Middle frontal gyrus (tissue), 1 donor: Measurements from ENCODE around the gene OLFM1.

Experiments used
- DNase-seq: peaks from one replicate; pipeline ENCODE4 v3.0.0-alpha.2; 2015; ENCODE audit warnings: low spot score; ENCODE audit errors: extremely low spot score

Gene OLFM1

GRCh38 chr9:135076143-135076875 is 11.2 kb upstream of the OLFM1 start:
- no peak for DNase-seq

GRCh38 chr9:135076876-135077430 is 10.5 kb upstream of the OLFM1 start:
- no peak for DNase-seq

DNA sequence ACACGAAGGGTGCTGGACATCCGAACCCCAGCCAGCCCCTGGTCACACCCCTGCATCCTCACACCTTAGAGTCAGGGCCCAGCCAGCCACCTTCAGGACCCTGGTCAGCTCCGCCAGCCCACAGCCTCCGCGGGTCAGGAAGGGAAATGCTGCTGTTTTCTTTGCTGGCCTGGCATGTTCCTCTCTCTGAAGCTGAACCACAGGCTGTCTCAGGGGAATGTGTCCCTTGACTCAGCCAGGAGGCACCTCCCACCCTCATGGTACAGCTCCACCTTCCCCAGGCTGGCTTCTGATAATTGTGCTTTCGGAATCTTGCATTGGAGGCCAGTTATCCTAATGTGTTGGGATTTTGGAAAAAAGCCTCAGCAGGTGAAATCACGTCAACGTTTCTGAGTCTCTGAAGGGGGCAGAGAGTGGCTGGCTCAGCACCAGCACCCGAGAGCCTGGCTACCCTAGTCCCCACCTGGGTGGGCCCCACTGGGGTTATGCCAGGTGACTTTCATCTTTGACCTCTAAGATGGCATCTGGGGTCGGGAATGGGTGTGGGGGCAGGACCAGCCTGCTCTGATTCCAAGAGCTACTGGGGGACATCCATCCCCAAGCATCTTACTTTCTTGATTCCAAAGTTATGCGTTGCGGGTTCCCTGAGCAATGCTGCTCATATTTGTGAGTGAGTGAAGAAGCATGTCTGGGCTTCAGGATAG is 9.8 kb upstream of the OLFM1 start:
- no peak for DNase-seq

GRCh38 chr9:135078361-135078821 is 9.1 kb upstream of the OLFM1 start:
- DNase-seq = no peak

DNA sequence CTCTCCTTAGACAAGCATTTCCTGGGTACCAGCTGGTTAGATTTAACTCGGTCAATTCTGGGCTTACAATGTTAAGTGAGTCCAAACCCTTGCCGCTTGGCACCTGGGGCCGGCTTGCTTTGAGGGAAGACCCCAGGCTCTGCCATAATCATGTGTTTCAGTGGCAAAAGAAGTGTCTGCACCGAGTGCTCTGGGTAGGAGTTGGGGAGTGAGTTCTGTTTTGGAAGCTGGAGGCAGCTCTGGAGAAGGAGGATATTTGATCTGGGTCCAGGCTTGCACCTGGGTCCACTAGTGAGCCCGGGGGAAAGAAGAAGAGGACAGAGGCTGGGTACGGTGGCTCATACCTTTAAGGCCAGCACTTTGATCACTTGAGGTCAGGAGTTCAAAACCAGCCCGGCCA is 8.4 kb upstream of the OLFM1 start:
- DNase-seq = no peak

GRCh38 chr9:135079676-135080075 is 7.8 kb upstream of the OLFM1 start:
- DNase-seq = no peak

DNA sequence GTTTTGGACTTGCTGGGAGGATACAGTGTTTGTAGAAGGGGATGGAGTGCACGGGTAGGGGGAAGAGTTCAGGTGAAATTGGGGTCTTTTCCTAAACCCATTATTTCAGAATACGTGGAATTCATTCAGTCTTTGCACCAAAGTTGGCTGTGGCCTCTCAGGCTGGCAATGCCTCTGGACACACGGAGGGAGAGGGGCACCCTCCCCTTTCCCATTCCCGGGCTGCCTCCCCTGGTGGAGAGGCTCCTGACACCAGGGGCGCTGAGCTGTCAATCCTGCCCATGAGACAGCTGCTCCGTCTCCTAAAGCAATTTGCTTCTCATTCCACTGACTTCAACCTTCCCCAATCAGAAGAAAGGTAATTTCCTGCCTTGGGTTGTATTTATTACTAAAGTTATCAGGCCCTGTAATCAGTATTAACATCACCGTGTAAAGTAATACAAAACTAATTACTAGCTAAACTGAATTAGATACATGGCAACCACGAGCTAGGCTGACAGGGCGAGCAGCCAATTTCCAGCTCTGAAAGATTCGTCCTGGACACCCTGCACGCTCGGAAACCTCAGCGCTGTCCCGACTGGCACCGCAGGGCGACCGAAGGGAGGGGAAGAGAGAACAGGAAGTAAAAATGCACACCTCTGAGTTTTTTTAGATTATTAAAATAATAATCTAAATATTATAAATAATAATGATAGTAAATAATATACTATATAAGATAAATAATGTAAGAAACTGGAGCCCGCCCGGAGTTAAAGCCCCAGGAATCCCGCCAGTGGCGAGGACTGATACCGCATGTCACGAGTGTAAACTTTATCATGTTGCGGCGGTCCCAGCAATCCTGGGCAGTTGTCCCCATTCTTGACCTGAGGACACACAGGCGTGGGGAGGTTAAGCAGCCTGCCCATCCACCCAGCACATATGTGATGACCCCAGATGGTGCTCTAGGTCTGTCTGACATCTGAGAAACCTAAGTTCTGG is 6.9 kb upstream of the OLFM1 start:
- no peak for DNase-seq

DNA sequence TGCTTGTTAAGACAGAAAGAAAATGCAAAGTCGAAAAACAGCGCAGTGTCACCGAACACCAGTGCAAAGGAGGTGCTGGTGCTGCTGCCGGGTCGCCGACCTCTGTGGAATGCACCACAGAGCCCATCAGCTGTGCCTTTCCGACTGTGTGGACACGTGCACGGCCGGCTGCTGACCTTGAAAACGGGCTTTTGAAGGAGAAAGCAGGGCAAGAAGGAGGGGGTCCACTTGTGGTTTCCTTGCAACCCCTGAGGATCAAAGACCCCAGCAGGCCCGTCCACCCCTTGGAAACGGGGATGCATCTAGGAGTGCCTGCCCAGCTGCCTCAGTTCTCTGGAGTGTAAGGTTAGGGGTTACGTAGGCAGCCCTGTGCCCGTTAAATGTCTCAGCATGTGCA is 6.2 kb upstream of the OLFM1 start:
- DNase-seq = no peak

- DNase-seq = no peak
Observed at GRCh38 chr9:135081731-135082130, 5.7 kb upstream of the OLFM1 start.

DNA sequence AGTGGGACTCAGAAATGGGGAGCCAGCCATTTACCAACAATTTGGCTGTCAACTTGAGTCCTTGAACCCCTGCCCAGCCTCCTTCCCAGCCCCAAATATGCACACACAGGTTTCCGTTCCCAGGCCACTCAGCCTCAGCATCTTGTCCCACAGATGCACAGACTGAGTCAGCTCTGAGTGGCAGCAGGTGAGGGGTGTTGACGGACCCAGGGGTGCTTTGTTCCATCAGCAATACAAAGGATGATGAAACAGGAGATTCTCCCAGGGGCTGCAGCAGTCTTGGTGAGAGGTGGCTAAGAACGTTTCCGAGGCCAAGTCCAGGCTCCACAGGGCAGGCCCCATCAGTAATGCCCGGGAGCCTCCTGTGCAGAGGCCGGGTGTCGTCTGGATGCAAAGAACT is 4.9 kb upstream of the OLFM1 start:
- no peak for DNase-seq

GRCh38 chr9:135083241-135083810 is 4.1 kb upstream of the OLFM1 start:
- no peak for DNase-seq

GRCh38 chr9:135083831-135084230 is 3.6 kb upstream of the OLFM1 start:
- no peak for DNase-seq

DNA sequence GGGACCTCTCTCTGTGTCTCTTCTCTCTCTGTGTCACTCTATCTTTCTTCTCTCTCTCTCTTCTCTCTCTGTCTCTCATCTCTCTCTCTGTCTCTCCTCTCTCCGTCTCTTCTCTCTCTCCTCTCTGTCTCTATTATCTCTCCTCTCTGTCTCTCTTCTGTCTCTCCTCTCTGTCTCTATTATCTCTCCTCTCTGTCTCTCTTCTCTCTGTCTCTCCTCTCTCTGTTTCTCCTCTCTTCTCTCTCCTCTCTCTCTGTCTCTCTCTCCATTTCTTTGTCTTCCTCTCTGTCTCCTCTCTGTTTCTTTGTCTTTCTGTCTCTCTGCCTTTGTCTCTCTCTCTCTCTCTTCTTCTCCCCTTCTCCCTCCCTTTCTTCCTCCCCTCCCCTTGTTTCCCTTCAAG is 3.2 kb upstream of the OLFM1 start:
- DNase-seq = no peak

DNA sequence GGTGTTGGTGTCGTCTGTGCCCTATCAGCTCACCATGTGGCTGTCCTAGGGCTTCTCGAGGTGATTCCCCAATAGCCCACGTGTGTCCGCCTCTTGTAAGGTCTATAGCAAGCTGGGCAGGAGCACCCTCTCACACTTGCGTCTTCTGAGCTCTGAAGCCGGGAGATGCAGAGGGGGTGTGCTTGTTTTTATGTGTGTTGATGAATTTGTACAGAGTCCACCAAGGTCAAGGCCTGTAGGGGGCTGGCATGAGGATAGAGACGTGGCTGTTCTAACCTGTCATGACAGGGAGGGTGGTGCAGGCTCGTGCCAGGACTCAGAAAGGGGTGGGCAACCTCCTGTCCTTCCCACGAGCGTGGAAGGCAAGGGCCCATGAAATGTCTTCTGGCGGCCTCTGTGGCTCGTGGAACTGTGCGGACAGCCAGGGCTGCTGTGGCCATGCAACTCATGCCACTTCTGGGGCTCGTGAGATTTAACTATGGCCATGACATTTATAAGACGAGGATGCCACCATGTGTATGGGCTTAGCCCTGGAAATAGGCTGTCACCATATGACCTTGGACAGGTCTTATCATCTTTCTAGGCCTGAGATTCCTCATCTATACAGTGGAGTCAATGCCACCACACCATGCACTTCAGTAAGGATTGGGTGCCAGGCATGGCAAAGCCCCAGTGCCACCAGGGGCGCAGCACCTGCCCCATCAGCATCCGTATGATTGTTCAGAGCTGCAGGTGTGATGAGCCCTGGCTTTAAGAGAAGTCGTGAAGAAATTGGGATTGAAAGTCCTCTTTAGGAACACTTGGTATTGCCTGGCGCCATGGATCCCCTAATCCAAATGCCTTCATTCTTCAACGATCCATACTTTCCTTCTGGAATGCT is 2.3 kb upstream of the OLFM1 start:
- no peak for DNase-seq

GRCh38 chr9:135085830-135086546 is 1.5 kb upstream of the OLFM1 start:
- DNase-seq = peak; percentile 76

DNA sequence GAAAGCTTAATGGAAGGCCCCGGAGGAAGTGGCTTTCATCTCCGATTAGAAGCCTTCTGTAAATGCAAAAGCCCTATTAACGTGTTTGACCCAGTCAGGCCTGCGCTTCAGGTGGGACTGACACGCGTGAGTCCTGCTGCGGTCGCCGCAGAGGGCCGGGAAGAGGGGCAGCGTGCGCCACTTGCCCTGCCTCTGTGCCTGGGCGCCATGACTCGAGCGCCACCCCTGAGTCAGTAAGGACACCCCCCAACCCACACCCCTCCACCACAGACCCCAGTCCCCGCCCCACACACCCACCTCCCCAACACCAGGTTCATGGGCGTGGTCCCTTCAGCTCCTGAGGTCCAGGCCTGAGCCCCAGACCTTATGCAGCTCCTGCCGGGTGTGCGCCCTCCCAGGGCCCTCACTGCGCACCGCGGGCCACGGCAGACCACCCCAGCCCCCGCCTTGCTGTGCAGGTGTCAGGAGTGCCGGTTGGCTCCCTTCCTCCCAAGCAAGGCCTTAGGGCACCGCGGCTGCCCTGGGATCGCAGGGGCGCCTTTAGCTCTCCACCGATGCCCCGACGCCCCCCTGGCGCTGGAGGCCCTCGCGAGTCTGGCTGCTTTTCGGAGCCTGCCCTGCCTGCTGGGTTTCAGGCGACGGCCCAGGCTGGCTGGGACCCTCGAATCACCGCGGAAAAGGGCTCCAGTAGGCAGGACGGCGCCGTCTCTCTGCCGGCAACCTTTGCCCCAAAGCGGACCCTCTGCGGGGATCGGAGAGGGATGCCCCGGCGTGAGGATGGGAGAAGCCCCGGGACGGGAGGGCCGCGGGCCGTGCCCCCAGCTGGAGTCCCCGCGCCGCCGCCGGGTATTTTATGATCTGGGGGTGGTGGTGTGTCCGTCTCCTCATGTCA is 625 bp upstream of the OLFM1 start:
- DNase-seq = no peak

- DNase-seq = no peak
Observed at GRCh38 chr9:135087899-135088347, 455 bp downstream of the OLFM1 start.

DNA sequence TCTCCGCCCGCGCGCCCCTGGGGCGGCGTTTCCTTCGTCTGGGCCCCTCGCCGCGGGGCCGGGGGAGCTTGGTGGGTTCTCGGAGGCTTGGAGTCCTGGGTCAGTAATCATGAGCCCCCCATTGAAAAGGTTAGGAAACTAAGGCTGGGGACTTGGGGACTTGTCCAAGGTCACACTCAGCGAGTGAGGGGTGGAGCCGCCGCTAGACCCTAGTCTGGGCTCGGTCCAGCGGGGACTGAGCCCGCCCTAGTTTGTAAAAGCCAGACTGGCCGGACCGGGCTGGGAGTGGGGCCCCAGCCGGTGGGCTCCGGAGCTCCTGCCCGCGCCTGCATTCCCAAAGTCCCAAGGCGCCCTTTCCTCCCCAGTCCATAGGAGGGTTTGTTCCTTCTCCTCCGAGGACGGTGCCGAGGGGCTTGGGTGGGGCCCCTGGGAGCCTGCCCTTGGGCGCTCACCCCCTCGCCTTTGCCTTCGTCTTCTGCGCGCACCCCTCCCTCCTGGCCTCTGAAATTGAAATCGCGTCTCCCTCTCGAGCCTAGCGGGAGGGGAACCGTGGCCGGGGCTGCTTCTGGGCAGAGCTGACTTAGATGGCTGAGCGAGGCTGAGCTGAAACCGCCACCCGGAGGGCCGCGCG is 995 bp downstream of the OLFM1 start:
- no peak for DNase-seq
